ENCODE measurements around the gene ARID2. TPM values are rescaled to one million over a fixed set of nuclear protein-coding genes. Genes with fewer than 3 reads are reported as not detected.

Gene ARID2
- total and polyA plus RNA-seq, 9 of the 15 experiments (the other 6 are each of a cell fraction or from before 2014, with no cell fraction given): 13.4 to 41.6 (median 29.4) TPM

DNA sequence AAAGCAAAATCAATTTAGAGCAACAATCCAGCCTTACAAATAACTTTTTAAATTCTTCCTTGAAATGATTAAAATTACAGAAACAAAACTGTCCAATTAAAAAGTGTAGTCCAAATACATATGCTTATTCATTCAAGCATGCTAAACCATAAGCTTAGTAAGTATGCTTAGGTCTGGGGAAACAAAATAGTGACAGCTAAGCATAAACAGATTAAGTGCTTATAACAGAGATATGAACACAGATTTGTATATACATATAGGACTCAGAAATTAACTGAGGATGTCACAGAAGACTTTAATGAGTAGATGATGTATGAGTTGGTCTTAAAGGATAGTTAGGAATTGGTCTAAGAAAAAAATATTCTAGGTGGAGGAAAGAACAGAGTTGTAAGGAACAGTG, 219.0 kb downstream of the ARID2 start:
- intact Hi-C loops (cut with micrococcal nuclease): no loop called here
- Histone ChIP-seq H3K27me3 (ENCODE audit: control insufficient read depth in 2 of 2, insufficient read depth in 2 of 2, low read length in 2 of 2) (no peaks in the 10 kb centered on the region), H3K27ac (ENCODE audit: extremely low read depth, low read depth, low read length) (no peak overlapping the region), H3K4me2 (ENCODE audit: insufficient read depth, low read length) (no peak overlapping the region), H3K9ac (ENCODE audit: insufficient read depth in 1 of 2, low read depth in 2 of 2, low read length in 2 of 2) (no peak overlapping the region), H3K9me1 (ENCODE audit: control insufficient read depth, insufficient read depth, low read length) (no peaks in the 10 kb centered on the region), H3K4me3 (no peak overlapping the region), H2AFZ (ENCODE audit: low read depth, low read length) (no peak overlapping the region), H4K20me1 (replicated peaks; ENCODE audit: control insufficient read depth, insufficient read depth, low read length) (no peaks in the 10 kb centered on the region), H3K79me2 (ENCODE audit: control insufficient read depth, insufficient read depth, low read length) (no peaks in the 10 kb centered on the region), H3K36me3 (ENCODE audit: control insufficient read depth, insufficient read depth, low read length) (peaks cover 56% of the 10 kb centered on the region), H3K9me3 (replicated peaks; ENCODE audit: control insufficient read depth, insufficient read depth, low read depth, low read length) (no peaks in the 10 kb centered on the region), H3K4me1 (replicated peaks in 1 of 2; ENCODE audit: control insufficient read depth in 2 of 2, insufficient read depth in 2 of 2, low read length in 2 of 2) (no peaks in the 10 kb centered on the region)
- ChIA-PET CTCF (ENCODE audit: low intra/inter-chr PET ratio) (no interaction called here), POLR2A (interaction anchor here (1.4 kb wide), 1 partner anchor 8 kb away, joined by 4 read pairs; no protein-coding TSS in a partner anchor)
- in situ Hi-C loops (cut with MboI): no loop called here
- FAIRE-seq: no peak
- ATAC-seq: no peak
- no TSS peak for BruUV-seq (replicated peaks)
- DNase-seq (ENCODE audit: extremely low read depth in 1 of 4, low spot score in 3 of 4): no peak
- TF ChIP-seq MYBL2 (IDR thresholded peaks at IDR 0.05; ENCODE audit: low read depth): no peak
- TF ChIP-seq MYBL2 (CRISPR knock-in tag; IDR thresholded peaks at IDR 0.05; ENCODE audit: borderline replicate concordance): no peak
- no peak for TF ChIP-seq ZKSCAN8 (CRISPR knock-in tag; IDR thresholded peaks at IDR 0.05)
- no peak for TF ChIP-seq SRSF7 (optimal IDR thresholded peaks at IDR 0.05; ENCODE audit: low read depth, low read length)
- TF ChIP-seq SNIP1 (IDR thresholded peaks at IDR 0.05; ENCODE audit: low read depth): no peak
- no peak for TF ChIP-seq KHSRP (IDR thresholded peaks at IDR 0.05)
- no peak for TF ChIP-seq ATF6 (CRISPR knock-in tag; IDR thresholded peaks at IDR 0.05)
- TF ChIP-seq MTA1 (IDR thresholded peaks at IDR 0.05; ENCODE audit: borderline replicate concordance): no peak
- TF ChIP-seq GABPB1 (CRISPR knock-in tag; IDR thresholded peaks at IDR 0.05): no peak
- no peak for TF ChIP-seq NR3C1 (CRISPR knock-in tag; IDR thresholded peaks at IDR 0.05)
- no peak for TF ChIP-seq NFYB (IDR thresholded peaks at IDR 0.05; ENCODE audit: extremely low read depth, insufficient read length)
- TF ChIP-seq SAFB (IDR thresholded peaks at IDR 0.05; ENCODE audit: borderline replicate concordance, low read depth, low read length): no peak
- TF ChIP-seq MAFG (tag; conservative IDR thresholded peaks at IDR 0.05): 0 out of 2 replicates have a peak, but pooled peaks have one; percentile 5
- TF ChIP-seq ZNF77 (CRISPR knock-in tag; IDR thresholded peaks at IDR 0.05): no peak
- peak; percentile 67 for TF ChIP-seq ZNF316 (IDR thresholded peaks at IDR 0.05)
- TF ChIP-seq IFI16 (CRISPR knock-in tag; IDR thresholded peaks at IDR 0.05): no peak
- TF ChIP-seq C11orf30 (IDR thresholded peaks at IDR 0.05; ENCODE audit: low read depth): peak; percentile 17; the same call in 1 of the 2 replicates
- TF ChIP-seq MAZ (CRISPR knock-in tag; conservative IDR thresholded peaks at IDR 0.05 in 1 of 2, IDR thresholded peaks at IDR 0.05 in 1 of 2): no peak
- TF ChIP-seq ZNF707 (CRISPR knock-in tag; conservative IDR thresholded peaks at IDR 0.05): no peak
- no peak for TF ChIP-seq ZFP30 (CRISPR knock-in tag; IDR thresholded peaks at IDR 0.05; ENCODE audit: borderline replicate concordance)
- no peak for TF ChIP-seq FOXK2 (conservative IDR thresholded peaks at IDR 0.05 in 1 of 2, IDR thresholded peaks at IDR 0.05 in 1 of 2; ENCODE audit: low read depth in 2 of 2)
- no peak for TF ChIP-seq SAP30 (IDR thresholded peaks at IDR 0.05; ENCODE audit: borderline replicate concordance, insufficient read depth, low read depth, low read length, poor library complexity, severe bottlenecking)
- TF ChIP-seq, protein P1, sequence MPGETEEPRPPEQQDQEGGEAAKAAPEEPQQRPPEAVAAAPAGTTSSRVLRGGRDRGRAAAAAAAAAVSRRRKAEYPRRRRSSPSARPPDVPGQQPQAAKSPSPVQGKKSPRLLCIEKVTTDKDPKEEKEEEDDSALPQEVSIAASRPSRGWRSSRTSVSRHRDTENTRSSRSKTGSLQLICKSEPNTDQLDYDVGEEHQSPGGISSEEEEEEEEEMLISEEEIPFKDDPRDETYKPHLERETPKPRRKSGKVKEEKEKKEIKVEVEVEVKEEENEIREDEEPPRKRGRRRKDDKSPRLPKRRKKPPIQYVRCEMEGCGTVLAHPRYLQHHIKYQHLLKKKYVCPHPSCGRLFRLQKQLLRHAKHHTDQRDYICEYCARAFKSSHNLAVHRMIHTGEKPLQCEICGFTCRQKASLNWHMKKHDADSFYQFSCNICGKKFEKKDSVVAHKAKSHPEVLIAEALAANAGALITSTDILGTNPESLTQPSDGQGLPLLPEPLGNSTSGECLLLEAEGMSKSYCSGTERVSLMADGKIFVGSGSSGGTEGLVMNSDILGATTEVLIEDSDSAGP (CRISPR knock-in tag; IDR thresholded peaks at IDR 0.05): no peak
